SK-N-SH treated with all-trans-retinoic acid at 6 μM for 48 hours (cell line): ENCODE measurements around the gene ATP5MC2.
"Not testable (repeated sequence)": the region's sequence is repeated elsewhere in the genome, so short reads cannot be mapped to it uniquely, and the experiment has no call there.

Experiments
- ATAC-seq: fragments of 200-7000 bp; cut with Tn5 transposase; 3 replicates; pipeline ENCODE4 v1.9.1; 2020; ENCODE audit warnings: mild to moderate bottlenecking, moderate library complexity
- ARNTL ChIP-seq: fragments of 450-650 bp; formaldehyde crosslinking; IDR thresholded peaks from 2 replicates; pipeline ENCODE4 v1.5.0; 2020; ENCODE audit warnings: low read depth, mild to moderate bottlenecking, moderate library complexity, borderline replicate concordance
- BACH2 ChIP-seq: fragments of 250-450 bp; sonication (Bioruptor Pico); IDR thresholded peaks from 2 replicates; pipeline ENCODE4 v1.9.0; 2021; ENCODE audit warnings: mild to moderate bottlenecking, borderline replicate concordance
- CSDC2 ChIP-seq: fragments of 250-450 bp; sonication (Bioruptor Pico); IDR thresholded peaks from 2 replicates; pipeline ENCODE4 v1.5.0; 2020; ENCODE audit warnings: mild to moderate bottlenecking, moderate library complexity
- ESRRG ChIP-seq: fragments of 250-450 bp; sonication (Bioruptor Pico); IDR thresholded peaks from 2 replicates; pipeline ENCODE4 v1.6.1; 2021; ENCODE audit warnings: mild to moderate bottlenecking
- ISL1 ChIP-seq: fragments of 250-450 bp; sonication (Bioruptor Pico); IDR thresholded peaks from 2 replicates; pipeline ENCODE4 v2.1.2; 2022; ENCODE audit warnings: mild to moderate bottlenecking, moderate library complexity
- OSR1 ChIP-seq: fragments of 250-450 bp; sonication (Bioruptor Pico); IDR thresholded peaks from 2 replicates; pipeline ENCODE4 v1.8.0; 2022; ENCODE audit warnings: moderate library complexity, mild to moderate bottlenecking, inconsistent platforms
- PPARA ChIP-seq: fragments of 250-450 bp; sonication (Bioruptor Pico); IDR thresholded peaks from 2 replicates; pipeline ENCODE4 v1.5.0; 2020; ENCODE audit warnings: mild to moderate bottlenecking, borderline replicate concordance
- SNAI2 ChIP-seq: fragments of 250-450 bp; sonication (Bioruptor Pico); IDR thresholded peaks from 2 replicates; pipeline ENCODE4 v1.5.0; 2020; ENCODE audit warnings: mild to moderate bottlenecking, moderate library complexity
- TCF4 ChIP-seq: fragments of 250-450 bp; sonication (Bioruptor Pico); IDR thresholded peaks from 2 replicates; pipeline ENCODE4 v1.8.0; 2021; ENCODE audit warnings: mild to moderate bottlenecking, moderate library complexity, borderline replicate concordance
- TOX ChIP-seq: fragments of 250-450 bp; sonication (Bioruptor Pico); IDR thresholded peaks from 2 replicates; pipeline ENCODE4 v1.8.0; 2021; ENCODE audit warnings: mild to moderate bottlenecking, moderate library complexity, borderline replicate concordance
- TSHZ2 ChIP-seq: fragments of 250-450 bp; sonication (Bioruptor Pico); IDR thresholded peaks from 2 replicates; pipeline ENCODE4 v1.5.0; 2020; ENCODE audit warnings: mild to moderate bottlenecking, moderate library complexity
- ZC3H10 ChIP-seq: fragments of 250-450 bp; sonication (Bioruptor Pico); IDR thresholded peaks from 2 replicates; pipeline ENCODE4 v1.5.1; 2021; ENCODE audit warnings: mild to moderate bottlenecking, moderate library complexity
- ZFP3 ChIP-seq: fragments of 250-450 bp; sonication (Bioruptor Pico); IDR thresholded peaks from 2 replicates; pipeline ENCODE4 v1.5.0; 2020; ENCODE audit warnings: mild to moderate bottlenecking, moderate library complexity
- ZFP30 ChIP-seq: fragments of 450-650 bp; formaldehyde crosslinking; IDR thresholded peaks from 2 replicates; pipeline ENCODE4 v1.5.0; 2022; ENCODE audit warnings: mild to moderate bottlenecking, moderate library complexity
- ZNF565 ChIP-seq: fragments of 450-650 bp; formaldehyde crosslinking; conservative IDR thresholded peaks from 2 replicates; pipeline ENCODE4 v1.5.0; 2020; ENCODE audit warnings: low read depth, mild to moderate bottlenecking, moderate library complexity
- ZNF70 ChIP-seq: fragments of 450-650 bp; formaldehyde crosslinking; IDR thresholded peaks from 2 replicates; pipeline ENCODE4 v1.5.0; 2020; ENCODE audit warnings: mild to moderate bottlenecking, moderate library complexity
- ZNF8 ChIP-seq: fragments of 450-650 bp; formaldehyde crosslinking; IDR thresholded peaks from 2 replicates; pipeline ENCODE4 v1.5.0; 2020; ENCODE audit warnings: mild to moderate bottlenecking, moderate library complexity
- TF ChIP-seq, protein P1 (sequence below): fragments of 250-450 bp; sonication (Bioruptor Pico); IDR thresholded peaks from 2 replicates; pipeline ENCODE4 v1.8.0; 2020; ENCODE audit warnings: mild to moderate bottlenecking, moderate library complexity, borderline replicate concordance
- TF ChIP-seq, protein P2 (sequence below): fragments of 250-450 bp; sonication (Bioruptor Pico); IDR thresholded peaks from 2 replicates; pipeline ENCODE4 v1.5.1; 2020; ENCODE audit warnings: low read depth, mild to moderate bottlenecking, moderate library complexity
- TF ChIP-seq, protein P3 (sequence below): fragments of 250-450 bp; sonication (Bioruptor Pico); IDR thresholded peaks from 2 replicates; pipeline ENCODE4 v1.5.1; 2021; ENCODE audit warnings: mild to moderate bottlenecking, moderate library complexity

The ATP5MC2 gene

GRCh38 chr12:53657041-53657440, 18.8 kb downstream of the ATP5MC2 start:
- no peak for TF ChIP-seq ZNF565 (CRISPR knock-in tag)
- TF ChIP-seq TSHZ2 (CRISPR knock-in tag): no peak
- no peak for TF ChIP-seq ARNTL (CRISPR knock-in tag)
- no peak for TF ChIP-seq TOX (CRISPR knock-in tag)
- no peak for TF ChIP-seq ZC3H10
- TF ChIP-seq ZNF70 (CRISPR knock-in tag): no peak
- TF ChIP-seq ZNF8: no peak
- no peak for TF ChIP-seq BACH2 (CRISPR knock-in tag)
- no peak for TF ChIP-seq CSDC2
- TF ChIP-seq, protein P1, sequence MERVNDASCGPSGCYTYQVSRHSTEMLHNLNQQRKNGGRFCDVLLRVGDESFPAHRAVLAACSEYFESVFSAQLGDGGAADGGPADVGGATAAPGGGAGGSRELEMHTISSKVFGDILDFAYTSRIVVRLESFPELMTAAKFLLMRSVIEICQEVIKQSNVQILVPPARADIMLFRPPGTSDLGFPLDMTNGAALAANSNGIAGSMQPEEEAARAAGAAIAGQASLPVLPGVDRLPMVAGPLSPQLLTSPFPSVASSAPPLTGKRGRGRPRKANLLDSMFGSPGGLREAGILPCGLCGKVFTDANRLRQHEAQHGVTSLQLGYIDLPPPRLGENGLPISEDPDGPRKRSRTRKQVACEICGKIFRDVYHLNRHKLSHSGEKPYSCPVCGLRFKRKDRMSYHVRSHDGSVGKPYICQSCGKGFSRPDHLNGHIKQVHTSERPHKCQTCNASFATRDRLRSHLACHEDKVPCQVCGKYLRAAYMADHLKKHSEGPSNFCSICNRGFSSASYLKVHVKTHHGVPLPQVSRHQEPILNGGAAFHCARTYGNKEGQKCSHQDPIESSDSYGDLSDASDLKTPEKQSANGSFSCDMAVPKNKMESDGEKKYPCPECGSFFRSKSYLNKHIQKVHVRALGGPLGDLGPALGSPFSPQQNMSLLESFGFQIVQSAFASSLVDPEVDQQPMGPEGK: no peak
- TF ChIP-seq ZFP30 (CRISPR knock-in tag): no peak
- no peak for TF ChIP-seq SNAI2 (CRISPR knock-in tag)
- TF ChIP-seq ZFP3 (CRISPR knock-in tag): no peak
- no peak for TF ChIP-seq ISL1 (CRISPR knock-in tag)
- ATAC-seq: no peak

- no peak for ATAC-seq
- TF ChIP-seq, protein P2, sequence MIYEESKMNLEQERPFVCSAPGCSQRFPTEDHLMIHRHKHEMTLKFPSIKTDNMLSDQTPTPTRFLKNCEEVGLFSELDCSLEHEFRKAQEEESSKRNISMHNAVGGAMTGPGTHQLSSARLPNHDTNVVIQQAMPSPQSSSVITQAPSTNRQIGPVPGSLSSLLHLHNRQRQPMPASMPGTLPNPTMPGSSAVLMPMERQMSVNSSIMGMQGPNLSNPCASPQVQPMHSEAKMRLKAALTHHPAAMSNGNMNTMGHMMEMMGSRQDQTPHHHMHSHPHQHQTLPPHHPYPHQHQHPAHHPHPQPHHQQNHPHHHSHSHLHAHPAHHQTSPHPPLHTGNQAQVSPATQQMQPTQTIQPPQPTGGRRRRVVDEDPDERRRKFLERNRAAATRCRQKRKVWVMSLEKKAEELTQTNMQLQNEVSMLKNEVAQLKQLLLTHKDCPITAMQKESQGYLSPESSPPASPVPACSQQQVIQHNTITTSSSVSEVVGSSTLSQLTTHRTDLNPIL (CRISPR knock-in tag): no peak
- no peak for TF ChIP-seq ZC3H10
- TF ChIP-seq PPARA (CRISPR knock-in tag): no peak
- TF ChIP-seq, protein P3, sequence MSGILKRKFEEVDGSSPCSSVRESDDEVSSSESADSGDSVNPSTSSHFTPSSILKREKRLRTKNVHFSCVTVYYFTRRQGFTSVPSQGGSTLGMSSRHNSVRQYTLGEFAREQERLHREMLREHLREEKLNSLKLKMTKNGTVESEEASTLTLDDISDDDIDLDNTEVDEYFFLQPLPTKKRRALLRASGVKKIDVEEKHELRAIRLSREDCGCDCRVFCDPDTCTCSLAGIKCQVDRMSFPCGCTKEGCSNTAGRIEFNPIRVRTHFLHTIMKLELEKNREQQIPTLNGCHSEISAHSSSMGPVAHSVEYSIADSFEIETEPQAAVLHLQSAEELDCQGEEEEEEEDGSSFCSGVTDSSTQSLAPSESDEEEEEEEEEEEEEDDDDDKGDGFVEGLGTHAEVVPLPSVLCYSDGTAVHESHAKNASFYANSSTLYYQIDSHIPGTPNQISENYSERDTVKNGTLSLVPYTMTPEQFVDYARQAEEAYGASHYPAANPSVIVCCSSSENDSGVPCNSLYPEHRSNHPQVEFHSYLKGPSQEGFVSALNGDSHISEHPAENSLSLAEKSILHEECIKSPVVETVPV: no peak
Measured at GRCh38 chr12:53653595-53653994, 22.3 kb downstream of the ATP5MC2 start.

GRCh38 chr12:53652366-53652765, 23.5 kb downstream of the ATP5MC2 start:
- no peak for TF ChIP-seq ISL1 (CRISPR knock-in tag)
- 0 out of 3 replicates have a peak, but pooled peaks have one; percentile 27 for ATAC-seq

- TF ChIP-seq, protein P3: no peak
- TF ChIP-seq ESRRG (CRISPR knock-in tag) (no peak), ZFP30 (CRISPR knock-in tag) (no peak), ISL1 (CRISPR knock-in tag) (no peak), ZNF70 (CRISPR knock-in tag) (no peak), OSR1 (CRISPR knock-in tag) (no peak), CSDC2 (no peak), TOX (CRISPR knock-in tag) (no peak), TCF4 (CRISPR knock-in tag) (no peak)
- ATAC-seq: no peak
Measured at GRCh38 chr12:53651737-53652136, 24.1 kb downstream of the ATP5MC2 start.

- ATAC-seq: not testable (repeated sequence)
Measured at GRCh38 chr12:53646300-53646699, 29.6 kb downstream of the ATP5MC2 start.
